ENCODE results near the gene PRELP.

DNA sequence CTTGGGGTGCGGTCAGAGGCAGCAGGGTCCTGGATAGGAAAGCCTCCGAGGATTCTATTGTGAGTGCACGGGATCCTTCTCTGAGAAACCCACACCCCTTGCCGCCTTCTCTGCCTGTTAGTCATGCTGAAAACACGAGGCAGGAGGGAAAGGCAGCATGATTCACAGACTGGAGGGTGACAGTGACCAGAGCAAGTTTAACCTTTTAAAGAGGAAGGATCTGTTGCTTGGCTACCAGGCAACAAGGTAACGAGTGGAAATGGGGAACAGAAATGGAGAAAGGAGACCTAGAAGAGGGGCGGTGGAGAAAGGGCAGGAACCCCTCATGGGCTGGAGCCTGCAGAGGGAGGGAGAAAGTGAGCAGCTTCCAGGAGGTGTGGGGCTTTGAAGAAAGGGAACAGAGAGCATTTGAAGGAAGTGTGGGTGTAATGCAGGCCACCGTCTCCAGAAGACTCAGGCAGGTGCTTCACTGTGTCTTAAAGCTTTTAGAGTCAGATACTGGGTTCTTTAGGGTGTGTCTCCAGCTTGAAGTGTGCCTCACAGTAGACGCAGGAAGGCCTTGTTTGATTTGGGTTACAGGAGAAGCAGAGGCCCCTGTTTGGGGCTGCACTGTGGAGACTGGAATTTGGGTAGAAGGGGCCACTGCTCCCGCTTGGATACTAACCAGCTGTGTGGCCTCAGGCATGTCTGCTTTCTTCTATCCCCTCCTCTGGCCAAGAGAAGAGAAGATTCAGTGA lies 37.4 kb downstream of the PRELP start:
- TF ChIP-seq, protein P1, sequence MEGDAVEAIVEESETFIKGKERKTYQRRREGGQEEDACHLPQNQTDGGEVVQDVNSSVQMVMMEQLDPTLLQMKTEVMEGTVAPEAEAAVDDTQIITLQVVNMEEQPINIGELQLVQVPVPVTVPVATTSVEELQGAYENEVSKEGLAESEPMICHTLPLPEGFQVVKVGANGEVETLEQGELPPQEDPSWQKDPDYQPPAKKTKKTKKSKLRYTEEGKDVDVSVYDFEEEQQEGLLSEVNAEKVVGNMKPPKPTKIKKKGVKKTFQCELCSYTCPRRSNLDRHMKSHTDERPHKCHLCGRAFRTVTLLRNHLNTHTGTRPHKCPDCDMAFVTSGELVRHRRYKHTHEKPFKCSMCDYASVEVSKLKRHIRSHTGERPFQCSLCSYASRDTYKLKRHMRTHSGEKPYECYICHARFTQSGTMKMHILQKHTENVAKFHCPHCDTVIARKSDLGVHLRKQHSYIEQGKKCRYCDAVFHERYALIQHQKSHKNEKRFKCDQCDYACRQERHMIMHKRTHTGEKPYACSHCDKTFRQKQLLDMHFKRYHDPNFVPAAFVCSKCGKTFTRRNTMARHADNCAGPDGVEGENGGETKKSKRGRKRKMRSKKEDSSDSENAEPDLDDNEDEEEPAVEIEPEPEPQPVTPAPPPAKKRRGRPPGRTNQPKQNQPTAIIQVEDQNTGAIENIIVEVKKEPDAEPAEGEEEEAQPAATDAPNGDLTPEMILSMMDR (IDR thresholded peaks at IDR 0.05; ENCODE audit: insufficient read depth, low read depth, low read length): no peak
- no peak for TF ChIP-seq EZH2 (IDR thresholded peaks at IDR 0.05; ENCODE audit: insufficient read depth, low read length)

Data from astrocyte (in vitro differentiated cells and primary cell).